ENCODE measurements around the gene KIF5A. TPM values are rescaled to one million over a fixed set of nuclear protein-coding genes. Genes with fewer than 3 reads are reported as not detected.

The KIF5A gene
- total RNA-seq, 4 donors from 2014 or later, result 2.1 to 3.2 (median 2.4) TPM

DNA sequence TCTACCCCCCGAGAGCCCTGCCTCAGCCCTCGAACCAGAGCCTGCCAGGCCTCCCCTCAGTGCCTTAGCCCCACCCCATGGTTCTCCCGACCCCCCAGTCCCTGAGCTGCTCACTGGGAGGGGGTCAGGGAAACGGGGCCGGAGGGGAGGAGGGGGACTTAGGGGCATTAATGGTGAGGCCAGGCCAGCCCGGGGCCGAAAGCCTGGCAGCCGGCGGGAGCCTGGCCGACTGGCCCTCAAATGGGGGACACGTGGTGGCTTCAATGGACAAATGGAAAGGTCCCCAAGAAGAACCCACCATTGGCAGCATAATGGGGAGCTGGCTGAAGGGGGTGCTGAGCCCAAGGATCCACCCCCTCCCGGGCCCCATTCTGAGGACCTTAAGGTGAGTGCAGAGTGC is 21.7 kb upstream of the KIF5A start:
- Histone ChIP-seq H3K27ac (replicated peaks in 1 of 4) (no peak overlapping the region), H3K4me1 (peaks cover 18 to 48% (median 32%) of the 10 kb centered on the region in 4 donors), H3K9me3 (no peaks in the 10 kb centered on the region), H3K36me3 (peaks cover 67 to 93% (median 91%) of the 10 kb centered on the region in 4 donors), H3K27me3 (no peaks in the 10 kb centered on the region), H3K4me3 (no peak overlapping the region)
- 80% methylated on average over 11 of the region's 12 CpGs for WGBS
- DNase-seq (ENCODE audit: extremely low spot score), result no peak
- TF ChIP-seq POLR2A (IDR thresholded peaks at IDR 0.05; ENCODE audit: low read depth) (no peak), EP300 (IDR thresholded peaks at IDR 0.05) (no peak), POLR2AphosphoS5 (IDR thresholded peaks at IDR 0.05) (no peak)
- TF ChIP-seq, protein P1, sequence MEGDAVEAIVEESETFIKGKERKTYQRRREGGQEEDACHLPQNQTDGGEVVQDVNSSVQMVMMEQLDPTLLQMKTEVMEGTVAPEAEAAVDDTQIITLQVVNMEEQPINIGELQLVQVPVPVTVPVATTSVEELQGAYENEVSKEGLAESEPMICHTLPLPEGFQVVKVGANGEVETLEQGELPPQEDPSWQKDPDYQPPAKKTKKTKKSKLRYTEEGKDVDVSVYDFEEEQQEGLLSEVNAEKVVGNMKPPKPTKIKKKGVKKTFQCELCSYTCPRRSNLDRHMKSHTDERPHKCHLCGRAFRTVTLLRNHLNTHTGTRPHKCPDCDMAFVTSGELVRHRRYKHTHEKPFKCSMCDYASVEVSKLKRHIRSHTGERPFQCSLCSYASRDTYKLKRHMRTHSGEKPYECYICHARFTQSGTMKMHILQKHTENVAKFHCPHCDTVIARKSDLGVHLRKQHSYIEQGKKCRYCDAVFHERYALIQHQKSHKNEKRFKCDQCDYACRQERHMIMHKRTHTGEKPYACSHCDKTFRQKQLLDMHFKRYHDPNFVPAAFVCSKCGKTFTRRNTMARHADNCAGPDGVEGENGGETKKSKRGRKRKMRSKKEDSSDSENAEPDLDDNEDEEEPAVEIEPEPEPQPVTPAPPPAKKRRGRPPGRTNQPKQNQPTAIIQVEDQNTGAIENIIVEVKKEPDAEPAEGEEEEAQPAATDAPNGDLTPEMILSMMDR (IDR thresholded peaks at IDR 0.05), result no peak
- intact Hi-C loops (cut with DNase I), result no loop called here

DNA sequence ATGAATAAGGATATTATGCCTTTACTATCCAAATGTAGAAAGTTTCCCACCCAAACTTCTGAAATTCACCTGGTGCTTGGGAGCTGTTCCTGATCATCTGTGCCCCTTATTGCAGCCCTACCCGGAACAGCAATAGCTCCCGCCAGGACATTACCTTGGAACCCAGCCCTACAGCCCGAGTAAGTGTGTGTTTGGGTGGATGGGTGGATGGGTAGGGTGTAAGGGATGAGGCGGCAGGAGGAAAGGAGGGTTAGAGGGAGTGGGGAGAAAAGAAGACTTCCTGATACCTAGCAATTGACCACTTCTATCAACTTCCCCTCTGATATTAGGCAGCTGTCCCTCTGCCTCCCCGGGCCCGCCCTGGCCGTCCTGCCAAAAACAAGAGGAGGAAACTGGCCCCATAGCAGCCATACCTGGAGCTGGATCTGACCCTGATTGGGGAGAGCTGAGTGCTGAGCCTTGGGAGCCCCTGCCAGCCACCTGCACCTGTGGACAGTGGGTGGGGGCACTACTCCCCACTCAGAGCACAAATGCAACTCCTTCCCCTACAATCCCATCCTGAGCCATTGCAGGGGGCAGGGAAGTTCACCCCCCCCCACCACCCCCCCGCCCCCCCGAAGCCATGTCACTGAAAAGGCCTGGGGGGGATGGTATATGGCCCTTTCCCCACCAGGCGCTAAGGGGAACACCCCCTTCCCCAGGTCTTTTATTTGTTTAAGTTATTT is 20.9 kb upstream of the KIF5A start:
- WGBS, result 73% methylated on average over 9 of the region's 10 CpGs
- DNase-seq (ENCODE audit: extremely low spot score), result no peak
- Histone ChIP-seq H3K27ac (replicated peaks in 1 of 4) (peak overlapping the region in 1 of 4 donors; percentile 14), H3K27me3 (no peaks in the 10 kb centered on the region), H3K4me3 (no peak overlapping the region), H3K36me3 (peaks cover 73 to 100% (median 99%) of the 10 kb centered on the region in 4 donors), H3K9me3 (no peaks in the 10 kb centered on the region), H3K4me1 (peaks cover 11 to 41% (median 24%) of the 10 kb centered on the region in 4 donors)
- intact Hi-C loops (cut with DNase I), result no loop called here
- TF ChIP-seq EP300 (IDR thresholded peaks at IDR 0.05) (no peak), POLR2A (IDR thresholded peaks at IDR 0.05; ENCODE audit: low read depth) (no peak), POLR2AphosphoS5 (IDR thresholded peaks at IDR 0.05) (no peak)
- TF ChIP-seq, protein P1 (IDR thresholded peaks at IDR 0.05), result no peak

- H3K27ac ChIP-seq (replicated peaks in 1 of 4), result peak overlapping the region in 1 of 4 donors; percentile 14
- no peak overlapping the region for H3K4me3 ChIP-seq
- no peaks in the 10 kb centered on the region for H3K9me3 ChIP-seq
- H3K36me3 ChIP-seq, result peaks cover 81 to 100% (median 99%) of the 10 kb centered on the region in 4 donors
- intact Hi-C loops (cut with DNase I), result no loop called here
- WGBS, result 72% methylated on average over 6 of the region's 6 CpGs
- no peak for DNase-seq (ENCODE audit: extremely low spot score)
- peaks cover 3 to 32% (median 15%) of the 10 kb centered on the region in 4 donors for H3K4me1 ChIP-seq
- TF ChIP-seq POLR2A (IDR thresholded peaks at IDR 0.05; ENCODE audit: low read depth) (no peak), EP300 (IDR thresholded peaks at IDR 0.05) (no peak), POLR2AphosphoS5 (IDR thresholded peaks at IDR 0.05) (no peak)
- TF ChIP-seq, protein P1 (IDR thresholded peaks at IDR 0.05), result no peak
- no peaks in the 10 kb centered on the region for H3K27me3 ChIP-seq
Measured at GRCh38 chr12:57529831-57530230, 20.0 kb upstream of the KIF5A start.

DNA sequence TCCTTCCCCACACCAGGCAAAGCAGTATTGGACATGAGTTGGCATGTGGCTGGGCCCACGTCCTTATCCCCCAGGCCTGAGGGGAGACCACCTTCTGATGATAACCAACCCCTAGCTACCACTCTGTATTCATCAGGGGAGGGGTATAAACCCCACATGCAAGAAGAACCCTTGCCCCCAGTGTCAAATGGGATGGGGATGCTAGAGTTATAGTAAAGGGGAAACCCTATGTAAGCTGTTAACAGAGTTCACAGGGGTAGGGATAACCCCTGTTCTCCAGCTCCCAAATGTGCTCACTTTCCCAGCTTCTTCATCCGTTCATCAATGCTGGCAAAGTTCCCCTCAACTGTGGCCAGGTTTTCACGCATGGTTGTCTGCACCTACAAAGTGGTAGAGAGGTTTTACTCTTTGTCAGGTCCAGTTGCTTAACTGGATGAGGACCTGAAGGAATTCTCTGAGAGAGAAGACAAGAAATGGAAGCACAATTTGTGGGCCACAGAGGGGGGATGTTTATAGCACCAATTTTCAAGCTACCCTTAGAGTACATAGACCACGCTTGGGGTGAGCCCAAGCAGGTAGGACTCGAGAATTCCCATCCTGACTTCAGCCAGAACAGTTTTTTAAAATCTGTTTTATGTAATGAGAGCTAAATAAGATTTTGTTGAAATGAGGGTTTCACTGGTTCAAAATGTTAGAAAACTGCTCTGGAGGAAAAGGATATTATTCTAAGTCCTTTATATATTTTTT is 19.3 kb upstream of the KIF5A start:
- H3K27ac ChIP-seq (replicated peaks in 1 of 4), result peak overlapping the region in 2 of 4 donors; percentile 14
- H3K4me3 ChIP-seq, result no peak overlapping the region
- peaks cover 0 to 25% (median 8%) of the 10 kb centered on the region in 4 donors for H3K4me1 ChIP-seq
- DNase-seq (ENCODE audit: extremely low spot score), result no peak
- 74% methylated on average over 5 of the region's 5 CpGs for WGBS
- H3K27me3 ChIP-seq, result no peaks in the 10 kb centered on the region
- no peak for TF ChIP-seq EP300 (IDR thresholded peaks at IDR 0.05)
- TF ChIP-seq, protein P1 (IDR thresholded peaks at IDR 0.05), result no peak
- TF ChIP-seq POLR2AphosphoS5 (IDR thresholded peaks at IDR 0.05), result no peak
- no peak for TF ChIP-seq POLR2A (IDR thresholded peaks at IDR 0.05; ENCODE audit: low read depth)
- no peaks in the 10 kb centered on the region for H3K9me3 ChIP-seq
- intact Hi-C loops (cut with DNase I), result no loop called here
- H3K36me3 ChIP-seq, result peaks cover 83 to 100% (median 99%) of the 10 kb centered on the region in 4 donors

Data from esophagus muscularis mucosa (tissue), 4 donors.